Panc1 (cell line): ENCODE data around the gene MRGPRE. TPM values are rescaled to one million over a fixed set of nuclear protein-coding genes. Genes with fewer than 3 reads are reported as not detected.

Experiments
- ATAC-seq: fragments of 200-7000 bp; cut with Tn5 transposase; 2 replicates; pipeline ENCODE4 v1.9.1; 2020; ENCODE audit warnings: mild to moderate bottlenecking, moderate library complexity
- BruUV-seq: library from RNA; stranded (reverse); fragments of 400-500 nt; replicated peaks from 2 replicates; lab custom pipeline; 2021; lab: Mats Ljungman, UMichigan
- CTCF ChIA-PET: fragments of 300-600 bp; sonication (Branson Sonifier 250); formaldehyde crosslinking; loops from one replicate; lab custom pipeline; 2022; ENCODE audit warnings: antibody characterized with exemption; lab: Charles Lee
- POLR2A ChIA-PET: fragments of 300-600 bp; sonication (Branson Sonifier 250); formaldehyde crosslinking; loops from one replicate; lab custom pipeline; 2022; ENCODE audit warnings: antibody characterized with exemption; lab: Charles Lee
- DNase-seq: peaks from one replicate; pipeline ENCODE4 v3.0.0-alpha.2; 2010; ENCODE audit warnings: low read depth, low spot score
- H3K27ac ChIP-seq: 2 replicates; pipeline ENCODE4 v1.5.1; 2011; ENCODE audit warnings: mild to moderate bottlenecking, low read length, inconsistent platforms
- H3K27me3 ChIP-seq: fragments of 200-500 bp; sonication (Bioruptor generic); 2 replicates; pipeline ENCODE4 v1.6.0; 2014; ENCODE audit warnings: low read length, inconsistent platforms; ENCODE audit not compliant: control insufficient read depth, insufficient read depth
- H3K36me3 ChIP-seq: fragments of 200-500 bp; sonication (Bioruptor generic); 2 replicates; pipeline ENCODE4 v1.5.1; 2014; ENCODE audit warnings: inconsistent platforms, mild to moderate bottlenecking, low read length, moderate library complexity; ENCODE audit not compliant: control insufficient read depth, insufficient read depth
- H3K4me1 ChIP-seq: 2 replicates; pipeline ENCODE4 v1.5.1; 2011; ENCODE audit warnings: inconsistent platforms, mild to moderate bottlenecking, low read length, moderate library complexity; ENCODE audit not compliant: control insufficient read depth, insufficient read depth
- H3K4me3 ChIP-seq, 2 experiments: 2 replicates each; pipeline ENCODE4 v1.5.1; 2011 to 2012; ENCODE audit warnings: low read depth in 2 of 2, low read length in 2 of 2, mild to moderate bottlenecking in 2 of 2, inconsistent platforms in 1 of 2, moderate library complexity in 1 of 2
- H3K9me3 ChIP-seq: fragments of 200-500 bp; sonication (Bioruptor generic); 2 replicates; pipeline ENCODE4 v1.5.1; 2014; ENCODE audit warnings: low read depth, mild to moderate bottlenecking, inconsistent platforms, low read length, moderate library complexity; ENCODE audit not compliant: control insufficient read depth, insufficient read depth
- CTCF ChIP-seq: fragments of 450-650 bp; IDR thresholded peaks from 2 replicates; pipeline ENCODE4 v1.5.1; 2017; ENCODE audit warnings: mild to moderate bottlenecking
- POLR2AphosphoS5 ChIP-seq: IDR thresholded peaks from 2 replicates; pipeline ENCODE4 v1.6.1; 2012; ENCODE audit warnings: mild to moderate bottlenecking, low read depth, low read length, moderate library complexity
- SIN3A ChIP-seq: IDR thresholded peaks from 2 replicates; pipeline ENCODE4 v1.6.1; 2012; ENCODE audit warnings: low read depth, mild to moderate bottlenecking, low read length, moderate library complexity, borderline replicate concordance; ENCODE audit not compliant: insufficient read depth
- TCF7L2 ChIP-seq: IDR thresholded peaks from 2 replicates; pipeline ENCODE4 v1.6.1; 2011; ENCODE audit warnings: mild to moderate bottlenecking, low read depth, low read length, inconsistent platforms
- in situ Hi-C: cut with HindIII; loops from 2 replicates; pipeline ENCODE4 v1.10.0; 2016; ENCODE audit warnings: low sequenced_read_pairs, low pct_unique_long_range_greater_than_20kb
- intact Hi-C: fragments of 100-400 bp; cut with micrococcal nuclease; formaldehyde crosslinking; loops from one replicate; pipeline ENCODE4 v1.10.0; 2022; ENCODE audit not compliant: unreplicated experiment
- total RNA-seq: library from RNA; stranded (reverse); gene quantifications from one replicate; pipeline ENCODE4 v1.2.1, GENCODE V29; 2021; ENCODE audit not compliant: unreplicated experiment
- TF ChIP-seq, protein P1 (sequence below), 2 experiments: IDR thresholded peaks; 2 replicates each; pipeline ENCODE4 v1.6.1; 2011 to 2012; ENCODE audit warnings: low read depth in 2 of 2, control low read depth in 1 of 2, low read length in 1 of 2, mild to moderate bottlenecking in 1 of 2, moderate library complexity in 1 of 2; ENCODE audit not compliant: insufficient read depth in 1 of 2

Gene MRGPRE
- total RNA-seq, 1 experiment from 2014 or later: 0.13 TPM

DNA sequence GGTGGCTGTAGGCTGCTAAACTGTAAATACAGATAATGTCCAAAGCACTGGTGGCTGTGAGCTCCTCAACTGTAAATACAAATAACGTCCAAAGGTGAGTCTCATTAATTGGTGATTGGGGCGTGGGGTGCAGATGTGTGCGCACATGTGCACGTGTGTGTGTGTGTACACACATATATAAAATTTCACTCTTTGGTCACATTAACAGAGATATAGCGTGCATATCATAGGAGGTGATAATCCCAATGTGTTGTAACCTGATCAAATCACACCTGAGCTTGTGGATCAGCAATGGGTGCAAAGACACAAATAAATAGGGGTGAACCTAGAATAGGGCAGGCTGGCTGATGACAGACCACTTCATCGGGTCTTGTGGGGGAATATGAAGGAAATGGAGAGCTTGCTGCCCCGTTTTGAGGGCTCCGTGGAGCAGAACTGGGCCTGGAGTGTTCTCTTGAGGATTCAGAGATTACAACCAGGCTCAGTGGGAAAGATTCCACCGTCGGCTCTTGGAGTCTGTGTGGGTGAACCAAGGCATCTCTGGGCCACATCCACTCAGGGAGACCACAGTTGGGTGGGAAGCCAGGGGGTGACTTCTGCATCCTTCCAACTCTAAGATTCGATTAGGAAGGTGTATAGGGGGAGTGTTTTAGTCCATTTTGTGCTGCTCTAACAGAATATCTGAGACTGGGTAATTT is 42.2 kb downstream of the MRGPRE start:
- Histone ChIP-seq H3K4me1 (no peaks in the 10 kb centered on the region), H3K27ac (no peak overlapping the region), H3K27me3 (no peaks in the 10 kb centered on the region), H3K36me3 (no peaks in the 10 kb centered on the region), H3K4me3 (no peak overlapping the region), H3K9me3 (no peaks in the 10 kb centered on the region)
- TF ChIP-seq POLR2AphosphoS5: no peak
- no peak for TF ChIP-seq CTCF
- TF ChIP-seq, protein P1, sequence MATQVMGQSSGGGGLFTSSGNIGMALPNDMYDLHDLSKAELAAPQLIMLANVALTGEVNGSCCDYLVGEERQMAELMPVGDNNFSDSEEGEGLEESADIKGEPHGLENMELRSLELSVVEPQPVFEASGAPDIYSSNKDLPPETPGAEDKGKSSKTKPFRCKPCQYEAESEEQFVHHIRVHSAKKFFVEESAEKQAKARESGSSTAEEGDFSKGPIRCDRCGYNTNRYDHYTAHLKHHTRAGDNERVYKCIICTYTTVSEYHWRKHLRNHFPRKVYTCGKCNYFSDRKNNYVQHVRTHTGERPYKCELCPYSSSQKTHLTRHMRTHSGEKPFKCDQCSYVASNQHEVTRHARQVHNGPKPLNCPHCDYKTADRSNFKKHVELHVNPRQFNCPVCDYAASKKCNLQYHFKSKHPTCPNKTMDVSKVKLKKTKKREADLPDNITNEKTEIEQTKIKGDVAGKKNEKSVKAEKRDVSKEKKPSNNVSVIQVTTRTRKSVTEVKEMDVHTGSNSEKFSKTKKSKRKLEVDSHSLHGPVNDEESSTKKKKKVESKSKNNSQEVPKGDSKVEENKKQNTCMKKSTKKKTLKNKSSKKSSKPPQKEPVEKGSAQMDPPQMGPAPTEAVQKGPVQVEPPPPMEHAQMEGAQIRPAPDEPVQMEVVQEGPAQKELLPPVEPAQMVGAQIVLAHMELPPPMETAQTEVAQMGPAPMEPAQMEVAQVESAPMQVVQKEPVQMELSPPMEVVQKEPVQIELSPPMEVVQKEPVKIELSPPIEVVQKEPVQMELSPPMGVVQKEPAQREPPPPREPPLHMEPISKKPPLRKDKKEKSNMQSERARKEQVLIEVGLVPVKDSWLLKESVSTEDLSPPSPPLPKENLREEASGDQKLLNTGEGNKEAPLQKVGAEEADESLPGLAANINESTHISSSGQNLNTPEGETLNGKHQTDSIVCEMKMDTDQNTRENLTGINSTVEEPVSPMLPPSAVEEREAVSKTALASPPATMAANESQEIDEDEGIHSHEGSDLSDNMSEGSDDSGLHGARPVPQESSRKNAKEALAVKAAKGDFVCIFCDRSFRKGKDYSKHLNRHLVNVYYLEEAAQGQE (IDR thresholded peaks at IDR 0.05; ENCODE audit: insufficient read depth in 1 of 2, low read depth in 2 of 2, low read length in 1 of 2): no peak
- no peak for TF ChIP-seq TCF7L2
- TF ChIP-seq SIN3A: no peak
- no peak for DNase-seq
- in situ Hi-C loops: no loop called here
- no TSS peak for BruUV-seq
- POLR2A ChIA-PET: no interaction called here
- ATAC-seq: no peak
- intact Hi-C loops: no loop called here
- CTCF ChIA-PET: no interaction called here

- TF ChIP-seq SIN3A (no peak), CTCF (no peak), POLR2AphosphoS5 (no peak), TCF7L2 (no peak)
- TF ChIP-seq, protein P1 (IDR thresholded peaks at IDR 0.05; ENCODE audit: insufficient read depth in 1 of 2, low read depth in 2 of 2, low read length in 1 of 2): no peak
- BruUV-seq: no TSS peak
Observed at GRCh38 chr11:3189196-3189843, 42.9 kb downstream of the MRGPRE start.

More at GRCh38 chr11:3189196-3189843, 42.9 kb downstream of the MRGPRE start:
- Histone ChIP-seq H3K27me3 (no peaks in the 10 kb centered on the region), H3K27ac (no peak overlapping the region), H3K4me3 (no peak overlapping the region), H3K36me3 (no peaks in the 10 kb centered on the region), H3K9me3 (no peaks in the 10 kb centered on the region), H3K4me1 (no peaks in the 10 kb centered on the region)
- DNase-seq: no peak
- in situ Hi-C loops: no loop called here
- intact Hi-C loops: no loop called here
- ChIA-PET CTCF (no interaction called here), POLR2A (no interaction called here)
- ATAC-seq: no peak
